NCI-H524 (cell line): ENCODE data around the gene CADPS2.
"Not testable (repeated sequence)": the region's sequence is repeated elsewhere in the genome, so short reads cannot be mapped to it uniquely, and the experiment has no call there.

Source experiments
- DNase-seq, 2 experiments: peaks; one replicate each; lab custom pipeline; 2025; lab: John Stamatoyannopoulos, UW

The CADPS2 gene

DNA sequence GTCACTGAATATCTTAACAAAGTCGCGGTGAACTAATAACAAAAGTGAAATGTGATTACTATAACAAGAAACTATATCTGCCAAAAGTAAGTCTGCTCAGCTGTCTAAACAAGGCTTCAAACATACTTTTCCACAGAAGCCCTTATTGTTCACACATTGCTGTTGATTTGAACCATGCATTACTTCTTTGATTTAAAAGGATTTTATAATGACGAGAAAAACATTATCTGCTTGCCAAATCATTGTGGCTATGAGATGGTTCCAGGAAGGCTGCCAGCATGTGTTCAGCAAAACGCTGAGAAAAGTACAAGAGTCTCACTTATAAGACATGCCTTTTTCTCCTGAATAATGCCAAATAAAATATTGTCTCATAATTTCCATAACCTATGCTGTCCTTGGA is 211.8 kb downstream of the CADPS2 start:
- no peak for DNase-seq

DNA sequence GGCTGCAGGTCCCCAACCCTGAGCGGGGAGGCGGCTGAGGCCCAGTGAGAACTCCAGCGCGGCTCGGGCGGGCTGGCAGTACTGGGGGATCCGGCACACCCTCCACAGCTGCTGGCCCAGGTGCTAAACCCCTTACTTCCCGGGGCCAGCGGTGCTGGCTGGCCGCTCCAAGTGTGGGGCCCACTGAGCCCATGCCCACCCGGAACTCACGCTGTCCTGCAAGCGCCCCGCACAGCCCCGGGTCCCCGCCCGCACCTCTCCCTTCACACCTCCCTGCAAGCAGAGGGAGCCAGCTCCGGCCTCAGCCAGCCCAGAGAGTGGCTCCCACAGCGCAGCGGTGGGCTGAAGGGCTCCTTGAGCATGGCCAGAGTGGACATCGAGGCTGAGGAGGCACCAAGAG is 212.3 kb downstream of the CADPS2 start:
- DNase-seq: no peak

DNA sequence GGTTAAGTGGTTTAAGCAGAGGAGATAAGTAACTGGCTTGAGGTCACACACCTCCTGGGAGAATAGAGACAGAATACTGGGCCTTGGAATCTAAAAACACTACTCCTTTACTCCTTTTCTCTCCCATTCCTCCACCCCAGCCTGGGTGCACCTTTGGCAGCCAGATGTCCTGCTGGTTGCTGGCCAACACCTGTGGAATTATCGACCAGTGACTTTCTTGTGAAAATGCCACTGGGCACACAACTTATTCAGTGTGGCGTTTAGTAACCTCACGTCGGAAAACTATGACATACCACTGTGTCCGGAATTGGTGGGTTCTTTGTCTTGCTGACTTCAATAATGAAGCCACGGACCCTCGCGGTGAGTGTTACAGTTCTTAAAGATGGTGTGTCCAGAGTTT is 213.7 kb downstream of the CADPS2 start:
- no peak for DNase-seq

DNA sequence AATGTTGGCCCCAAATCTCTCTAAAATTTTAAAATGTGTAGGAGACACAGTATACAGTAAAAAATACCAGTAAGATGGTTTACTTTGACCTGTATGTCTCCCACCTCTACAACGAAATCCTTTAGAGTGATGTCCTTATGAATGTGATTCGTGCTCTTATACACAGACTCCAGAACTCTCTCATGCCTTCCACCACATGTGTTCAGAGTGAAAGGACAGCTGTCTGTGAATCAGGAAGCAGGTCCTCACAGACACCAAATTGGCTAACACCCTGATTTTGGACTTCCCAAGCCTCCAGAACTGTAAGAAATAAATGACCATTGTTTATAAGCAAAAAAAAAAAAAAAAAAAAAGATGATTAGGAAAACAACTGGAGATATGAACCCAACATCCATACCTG is 222.5 kb downstream of the CADPS2 start:
- no peak for DNase-seq

DNA sequence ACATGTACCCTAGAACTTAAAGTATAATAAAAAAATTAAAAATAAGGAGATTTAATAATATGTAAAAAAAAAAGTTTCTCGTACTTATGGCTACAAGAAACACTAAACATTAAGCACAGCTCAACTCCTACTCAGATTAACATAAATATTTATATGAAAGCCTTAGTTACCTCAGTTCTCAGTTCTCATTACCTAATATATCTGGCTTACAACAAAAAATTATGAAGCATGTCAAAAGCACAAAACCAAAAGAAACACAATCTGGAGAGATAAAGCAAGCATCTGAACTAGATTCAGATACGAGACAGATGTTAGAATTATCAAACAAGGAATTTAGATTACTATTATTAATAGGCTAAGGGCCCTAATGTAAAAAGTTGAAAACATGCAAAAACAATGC is 227.4 kb downstream of the CADPS2 start:
- DNase-seq: no peak

DNA sequence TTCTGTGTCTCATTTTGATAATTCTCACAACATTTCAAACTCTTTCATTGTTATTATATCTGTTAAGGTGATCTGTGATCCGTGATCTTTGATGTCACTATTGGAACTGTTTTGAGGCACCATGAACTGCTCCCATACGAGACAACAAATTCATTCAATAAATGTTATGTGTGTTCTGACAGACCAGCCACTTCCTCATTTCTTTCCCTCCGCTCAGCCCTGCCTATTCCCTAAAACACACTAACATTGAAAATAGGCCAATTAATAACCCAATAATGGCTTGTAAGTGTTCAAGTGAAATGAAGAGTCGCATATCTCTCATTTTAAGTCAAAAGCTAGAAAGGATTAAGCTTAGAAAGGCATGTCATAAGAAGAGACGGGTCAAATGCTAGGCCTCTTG is 232.6 kb downstream of the CADPS2 start:
- DNase-seq: no peak

DNA sequence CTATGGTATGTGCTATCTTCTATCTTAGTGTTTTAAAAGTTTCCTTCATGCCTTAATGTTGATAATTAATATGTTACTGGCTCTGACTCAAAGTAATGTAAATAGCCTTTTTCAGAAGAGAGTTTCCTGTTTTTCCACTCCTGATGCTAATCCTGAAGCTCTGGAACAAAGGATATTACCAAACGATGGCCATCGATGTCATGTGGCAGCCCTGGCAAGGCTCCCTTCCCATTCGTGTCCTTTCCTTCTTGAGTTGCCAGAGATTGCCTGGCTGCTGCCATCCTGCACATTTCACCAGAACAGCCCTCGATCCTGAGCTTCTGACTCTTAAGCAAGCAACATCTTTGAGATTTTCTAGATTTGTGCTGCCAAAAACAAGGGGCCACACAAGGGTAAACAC is 233.4 kb downstream of the CADPS2 start:
- no peak for DNase-seq

DNA sequence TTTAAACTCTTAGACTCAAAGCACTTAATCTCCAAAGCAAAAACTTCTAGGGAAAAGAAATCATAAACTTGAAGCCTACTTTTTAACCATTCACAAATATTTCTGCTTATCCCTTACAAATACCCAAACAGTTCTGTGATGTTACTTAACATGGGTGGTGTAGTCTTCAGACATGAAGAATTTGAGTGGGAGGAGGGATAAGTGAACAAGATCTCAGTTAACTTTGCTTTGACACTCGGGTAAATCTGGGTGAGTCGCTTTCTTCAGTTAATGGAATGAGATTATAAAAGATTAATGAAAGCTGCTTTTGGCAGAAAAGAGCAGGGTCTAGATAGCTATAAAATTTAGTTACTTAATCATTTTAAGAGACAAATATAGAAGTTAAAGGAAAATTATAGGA is 234.8 kb downstream of the CADPS2 start:
- no peak for DNase-seq

DNA sequence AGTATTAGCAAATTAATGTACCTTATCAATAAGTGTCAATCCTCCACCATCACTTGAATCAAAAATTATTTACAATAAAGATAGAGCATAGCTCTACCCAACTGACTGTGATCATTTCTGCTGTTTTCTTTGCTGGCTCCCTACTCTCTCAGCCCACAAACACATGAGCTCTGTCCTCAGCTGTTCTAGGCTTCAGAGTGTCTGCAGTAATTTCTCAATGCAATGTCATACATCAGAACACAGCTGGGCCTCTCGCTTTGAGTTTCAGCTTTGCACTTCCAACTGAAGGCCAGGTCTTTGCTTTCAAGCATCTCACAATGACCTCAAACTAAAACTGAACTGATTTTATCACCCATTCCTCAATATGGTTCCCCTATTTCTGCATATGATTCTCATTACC is 243.0 kb downstream of the CADPS2 start:
- DNase-seq: no peak

DNA sequence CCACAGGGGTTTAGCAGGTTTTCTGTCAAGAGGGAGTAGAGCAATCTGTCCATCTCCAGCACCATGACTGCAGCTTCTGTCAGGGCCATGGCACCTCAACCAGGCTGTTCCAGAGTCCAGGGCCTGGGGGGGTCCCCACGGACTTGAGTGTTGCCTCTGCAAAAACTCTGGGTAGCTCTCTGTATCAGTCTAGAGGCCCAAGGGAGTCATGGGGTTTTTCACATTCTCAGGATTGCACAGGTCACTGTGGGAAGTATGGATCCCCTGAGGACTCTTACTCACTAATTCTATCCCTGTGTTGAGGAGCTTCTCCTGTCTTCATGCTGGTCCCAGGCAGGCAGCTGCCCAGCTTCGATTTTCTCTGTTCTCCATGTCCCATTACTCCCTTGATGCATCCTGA is 247.8 kb downstream of the CADPS2 start:
- no peak for DNase-seq

DNA sequence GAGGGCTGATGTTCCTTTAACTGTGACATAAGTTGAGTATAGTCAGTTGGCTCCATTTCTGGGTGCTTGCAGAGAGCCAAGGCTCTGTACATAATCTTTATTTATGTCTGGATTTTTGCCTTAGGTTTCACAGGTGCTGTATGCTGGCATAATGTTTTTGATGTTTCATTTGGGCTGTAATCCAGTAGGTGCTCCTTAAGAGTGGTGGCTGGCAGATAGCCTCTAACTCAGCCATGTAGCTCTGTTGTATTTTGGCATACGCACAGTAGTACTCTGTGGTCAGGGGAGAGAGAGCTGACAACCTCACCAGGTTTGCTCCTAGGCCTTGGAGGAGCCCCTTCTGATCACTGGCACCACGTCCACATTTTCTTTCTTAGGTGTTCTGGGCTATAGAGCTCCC is 248.5 kb downstream of the CADPS2 start:
- no peak for DNase-seq

DNA sequence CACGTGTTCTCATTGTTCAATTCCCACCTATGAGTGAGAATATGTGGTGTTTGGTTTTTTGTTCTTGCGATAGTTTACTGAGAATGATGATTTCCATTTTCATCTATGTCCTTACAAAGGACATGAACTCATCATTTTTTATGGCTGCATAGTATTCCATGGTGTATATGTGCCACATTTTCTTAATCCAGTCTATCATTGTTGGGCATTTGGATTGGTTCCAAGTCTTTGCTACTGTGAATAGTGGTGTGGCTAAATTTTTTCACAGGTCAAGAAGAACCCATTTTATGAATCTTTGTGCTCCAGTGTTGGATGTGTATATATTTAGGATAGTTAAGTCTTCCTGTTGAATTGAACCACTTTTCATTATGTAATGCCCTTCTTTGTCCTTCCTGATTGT is 250.8 kb downstream of the CADPS2 start:
- not testable (repeated sequence) for DNase-seq

DNA sequence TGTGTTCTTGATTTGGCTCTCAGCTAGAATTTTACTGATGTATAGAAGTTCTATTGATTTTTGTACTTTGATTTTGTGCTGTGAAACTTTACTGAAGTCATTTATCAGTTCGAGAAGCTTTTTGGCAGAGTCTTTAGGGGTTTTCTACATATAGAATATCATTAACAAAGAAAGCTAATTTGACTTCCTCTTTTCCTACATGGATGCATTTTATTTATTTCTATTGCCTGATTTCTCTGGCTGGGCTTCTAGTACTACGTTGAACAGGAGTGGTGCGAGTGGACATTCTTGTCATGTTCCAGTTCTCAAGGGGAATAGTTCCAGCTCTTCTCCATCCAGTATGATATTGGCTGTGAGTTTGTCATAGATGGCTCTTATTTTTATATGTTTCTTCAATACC is 252.8 kb downstream of the CADPS2 start:
- no peak for DNase-seq

DNA sequence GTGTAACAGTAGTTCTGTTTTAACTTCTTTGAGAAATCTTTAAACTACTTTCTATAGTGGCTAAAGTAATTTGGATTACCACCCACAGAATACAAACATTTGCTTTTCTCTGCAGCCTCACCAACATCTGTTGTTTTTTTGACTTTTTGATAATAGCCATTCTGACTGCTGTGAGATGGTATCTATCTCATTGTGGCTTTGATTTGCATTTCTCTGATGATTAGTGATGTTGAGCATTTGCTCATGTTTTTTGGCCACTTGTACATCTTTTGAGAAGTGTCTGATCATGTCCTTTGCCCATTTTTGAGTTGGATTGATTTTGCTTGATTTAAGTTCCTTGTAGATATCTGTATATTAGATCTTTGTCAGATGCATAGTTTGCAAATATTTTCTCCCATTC is 254.0 kb downstream of the CADPS2 start:
- DNase-seq: no peak

DNA sequence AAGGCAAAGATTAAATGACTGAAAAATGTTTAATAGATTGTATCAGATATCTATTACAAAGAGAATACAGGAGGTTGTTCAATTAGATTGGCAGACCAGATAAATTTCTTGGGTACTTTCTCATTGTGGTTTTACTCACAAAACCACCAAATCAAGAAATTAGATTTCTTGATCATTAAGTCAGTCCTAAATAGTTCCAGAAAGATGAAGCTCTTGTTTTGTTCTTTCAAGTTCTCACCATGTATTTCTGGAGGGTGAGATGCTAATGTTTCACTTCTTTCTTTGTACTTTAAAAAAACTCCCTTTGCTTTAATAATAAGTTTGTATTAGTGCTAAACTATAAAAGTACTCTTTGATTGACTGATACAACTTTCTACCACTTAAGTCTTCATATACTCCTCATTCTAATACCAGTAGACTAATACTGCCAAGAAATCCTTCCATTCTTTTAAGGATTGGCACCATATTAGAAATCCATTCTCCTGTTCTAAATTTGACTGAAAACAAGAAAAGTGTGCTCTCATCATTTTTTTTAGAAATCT is 256.8 kb downstream of the CADPS2 start:
- no peak for DNase-seq

DNA sequence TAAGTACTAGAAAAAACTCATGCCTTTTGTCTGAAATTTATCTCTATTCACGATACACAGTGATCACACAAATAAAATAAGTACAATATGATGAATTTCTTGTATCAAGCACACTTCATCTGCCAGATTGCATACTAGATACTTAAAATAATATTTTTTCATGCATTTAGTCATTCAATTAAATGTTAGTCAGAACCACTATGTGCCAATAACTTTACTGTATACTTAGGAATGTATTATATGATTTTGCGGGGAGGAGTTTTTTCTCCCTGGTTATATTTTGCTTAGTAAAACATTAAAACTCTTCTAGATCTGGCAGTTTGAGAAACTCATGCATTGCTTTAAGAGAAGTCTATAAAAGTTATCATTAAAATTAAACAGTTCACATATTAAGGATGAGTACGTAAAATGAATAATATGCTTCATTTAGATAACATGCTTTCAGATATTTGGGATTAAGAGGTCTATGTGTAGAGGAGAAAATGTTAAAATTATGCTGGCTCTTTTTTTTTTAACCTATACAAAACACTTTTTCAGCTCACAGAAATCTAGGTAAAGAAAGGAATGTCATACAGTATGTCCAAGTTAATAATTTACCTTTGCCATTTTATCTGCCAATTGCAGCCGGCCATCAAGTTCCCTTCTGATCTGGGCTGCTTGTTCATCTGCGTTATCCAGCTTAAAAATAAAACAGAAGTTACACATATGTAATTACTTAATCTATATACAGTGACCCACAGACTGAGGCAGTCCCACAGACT is 257.4 kb downstream of the CADPS2 start:
- DNase-seq: no peak

DNA sequence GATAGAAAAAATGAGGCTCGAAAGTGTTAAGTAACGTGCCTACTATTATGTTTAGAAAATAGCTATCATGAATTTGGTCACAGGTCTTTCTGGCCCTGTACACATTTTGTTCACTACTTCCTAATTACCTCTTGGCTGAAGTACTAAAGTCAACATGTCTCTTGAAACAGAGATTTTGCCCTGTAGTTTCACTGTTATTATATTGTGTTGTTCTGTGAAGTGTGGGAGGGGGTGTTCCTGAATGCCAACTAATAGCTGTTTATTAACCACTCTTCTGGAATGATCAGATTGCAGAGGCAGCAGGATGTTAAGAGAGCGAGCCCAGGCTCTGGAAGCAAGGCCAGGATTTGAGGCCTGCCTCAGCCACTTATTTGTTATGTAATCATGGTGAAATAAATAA is 259.5 kb downstream of the CADPS2 start:
- no peak for DNase-seq

DNA sequence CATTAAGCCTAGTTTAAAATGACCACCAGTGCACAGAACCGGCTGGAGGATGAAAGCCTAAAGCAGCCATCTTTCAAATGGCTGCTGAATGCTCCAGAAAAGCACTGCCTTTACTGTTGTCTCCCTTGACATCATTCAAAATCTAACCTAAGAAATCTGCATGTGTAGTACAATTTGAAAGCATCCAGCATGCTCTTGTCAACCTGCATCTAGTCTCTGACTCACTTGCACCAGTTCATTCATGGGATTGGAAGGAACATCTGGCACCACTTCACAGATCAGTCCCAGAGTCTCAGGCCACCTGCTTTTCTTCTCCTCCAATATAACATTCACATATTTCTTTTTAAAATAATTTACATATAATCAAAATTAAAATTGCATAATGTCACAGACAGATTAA is 263.6 kb downstream of the CADPS2 start:
- peak; percentile 59 to 75 for DNase-seq

DNA sequence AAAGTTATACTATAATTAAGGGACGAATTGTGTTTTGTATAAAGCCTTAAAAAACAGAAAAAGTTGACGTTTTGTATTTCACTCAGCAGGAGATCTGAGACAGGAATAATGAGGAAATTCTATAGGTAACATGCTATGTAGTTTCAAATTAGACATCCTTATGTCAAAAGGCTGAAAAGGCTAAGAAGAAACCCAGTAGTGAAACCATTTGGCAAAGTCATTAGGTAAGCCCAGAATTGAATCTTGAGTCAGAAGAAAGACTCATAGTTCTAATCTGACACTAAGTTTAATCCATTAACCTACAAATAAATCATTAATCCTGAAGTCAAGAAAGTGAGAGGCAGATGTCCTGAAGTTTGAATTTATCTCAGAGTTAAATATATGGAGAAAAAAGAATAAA is 266.6 kb downstream of the CADPS2 start:
- no peak for DNase-seq

DNA sequence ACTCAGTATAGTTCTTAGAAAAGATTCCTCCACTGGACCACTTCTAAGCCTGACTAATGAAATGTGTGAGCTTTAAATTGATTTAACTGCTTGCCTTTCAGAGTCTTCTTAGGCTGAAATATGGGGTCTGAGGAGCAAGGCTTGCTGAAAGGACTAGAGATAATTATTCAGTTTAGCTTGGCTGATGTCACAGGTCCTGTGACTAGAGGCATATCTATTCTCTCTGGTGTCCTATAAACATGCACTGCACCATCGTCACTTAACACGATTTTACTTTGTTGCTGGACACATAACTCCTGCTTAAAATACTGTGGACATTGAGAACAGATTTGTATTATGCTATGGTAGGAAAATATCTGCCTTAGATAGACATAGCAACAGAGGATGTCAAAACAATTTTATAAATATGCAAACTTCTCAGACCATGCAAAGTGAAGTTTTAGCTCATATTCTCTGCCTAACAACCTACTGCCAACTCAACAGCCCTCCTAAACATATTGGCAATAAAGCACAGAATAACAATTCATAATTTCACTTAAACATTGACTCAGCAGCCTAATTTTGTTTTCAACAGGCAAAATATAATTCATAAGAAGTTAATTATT is 267.6 kb downstream of the CADPS2 start:
- no peak for DNase-seq

DNA sequence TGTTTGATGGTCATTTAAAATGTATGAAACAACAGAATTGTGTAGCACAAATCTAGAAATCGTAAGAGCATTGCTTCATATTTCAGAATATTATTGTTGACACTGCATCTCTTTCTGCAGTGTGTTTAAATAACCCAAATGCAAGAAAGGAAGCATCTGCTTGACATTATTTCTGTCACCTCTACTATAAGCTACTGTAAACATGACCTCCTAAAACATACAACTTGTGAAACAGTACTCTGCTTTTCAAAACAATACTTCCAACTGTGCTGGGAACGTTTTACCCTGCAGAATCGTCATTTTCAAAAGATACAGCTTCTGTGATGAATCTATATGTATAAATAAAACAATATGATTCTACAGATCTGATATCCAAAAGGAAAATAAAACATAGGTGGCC is 269.3 kb downstream of the CADPS2 start:
- DNase-seq: no peak

DNA sequence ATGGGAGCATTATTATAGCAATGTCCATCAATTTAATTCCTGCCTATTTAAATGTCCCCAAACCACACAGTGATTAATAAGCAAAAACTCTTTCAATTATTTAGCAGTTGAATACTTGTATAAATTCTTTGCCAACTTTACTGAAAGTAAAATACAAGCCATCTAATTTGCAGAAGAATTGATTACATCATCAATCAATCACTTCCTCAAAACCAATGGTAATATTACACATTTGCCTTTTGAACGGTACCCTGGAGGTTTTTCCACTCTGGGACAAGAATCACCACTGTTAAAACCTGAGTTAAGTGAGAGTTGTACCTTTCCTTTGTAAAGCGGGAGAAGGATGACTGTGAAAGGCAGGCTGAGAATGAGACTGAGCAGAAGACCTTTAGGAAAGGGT is 280.3 kb downstream of the CADPS2 start:
- DNase-seq: no peak

DNA sequence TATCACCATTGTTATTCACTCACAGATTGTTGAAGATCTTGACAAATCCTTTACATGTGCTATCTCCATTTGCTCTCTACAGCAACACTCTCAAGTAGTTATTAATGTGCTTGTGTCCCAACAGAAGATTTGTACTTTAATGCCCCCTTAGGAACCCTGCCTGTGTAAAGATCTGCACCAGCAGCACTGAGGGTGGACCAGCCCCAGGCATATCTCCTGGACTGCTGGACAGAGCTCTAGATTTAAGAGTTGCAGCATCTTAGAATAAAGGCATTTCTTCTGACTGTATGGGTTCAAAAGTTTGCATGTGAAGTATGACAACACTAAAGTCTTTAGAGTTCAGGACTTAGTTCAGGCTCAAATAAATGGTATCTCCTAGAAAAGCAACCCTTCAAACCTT is 282.0 kb downstream of the CADPS2 start:
- DNase-seq: no peak

DNA sequence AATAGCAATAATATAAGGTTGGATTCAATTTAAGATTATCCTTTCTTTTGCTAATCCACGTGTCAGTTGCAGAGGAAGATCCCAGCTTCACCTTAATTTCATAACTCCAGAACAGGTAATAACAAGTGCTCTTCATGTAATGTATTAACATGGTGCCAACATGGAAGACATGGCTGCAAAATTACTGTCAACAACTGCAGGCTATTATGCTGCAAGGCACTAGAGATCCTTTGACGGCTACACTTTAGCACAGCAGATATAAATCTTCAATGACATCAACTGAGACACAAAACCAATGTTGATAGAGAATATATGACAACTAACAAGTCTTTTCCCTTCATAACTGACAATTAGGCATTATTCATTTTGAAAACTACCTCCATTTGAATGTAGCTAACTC is 283.5 kb downstream of the CADPS2 start:
- DNase-seq: no peak
